A673 (cell line): ENCODE measurements around the gene PCCA. TPM values are rescaled to one million over a fixed set of nuclear protein-coding genes. Genes with fewer than 3 reads are reported as not detected.

Source experiments
- BruUV-seq: library from RNA; stranded (reverse); fragments of 400-500 nt; replicated peaks from 2 replicates; lab custom pipeline; 2021; lab: Mats Ljungman, UMichigan
- CTCF ChIA-PET: fragments of 300-600 bp; sonication (Branson Sonifier 250); formaldehyde crosslinking; loops from one replicate; lab custom pipeline; 2022; ENCODE audit warnings: antibody characterized with exemption; lab: Charles Lee
- POLR2A ChIA-PET: fragments of 300-600 bp; sonication (Branson Sonifier 250); formaldehyde crosslinking; loops from one replicate; lab custom pipeline; 2022; ENCODE audit warnings: antibody characterized with exemption; ENCODE audit not compliant: low non-redundant PET; lab: Charles Lee
- DNase-seq: peaks from one replicate; pipeline ENCODE4 v3.0.0-alpha.2; 2015; ENCODE audit warnings: low spot score
- H3K27ac ChIP-seq: fragments of 200-600 bp; sonication (generic); 2 replicates; pipeline ENCODE4 v1.5.1; 2016; ENCODE audit warnings: mixed run types, low read depth, mild to moderate bottlenecking, mixed read lengths, antibody characterized with exemption, low read length; ENCODE audit not compliant: poor library complexity, severe bottlenecking
- H3K27me3 ChIP-seq: fragments of 200-600 bp; sonication (generic); replicated peaks from 2 replicates; pipeline ENCODE4 v1.6.1; 2017; ENCODE audit warnings: mixed run types, low read depth, mild to moderate bottlenecking, mixed read lengths, antibody characterized with exemption, low read length; ENCODE audit not compliant: insufficient read depth, poor library complexity
- H3K36me3 ChIP-seq: fragments of 200-600 bp; sonication (generic); 2 replicates; pipeline ENCODE4 v1.6.1; 2016; ENCODE audit warnings: mixed run types, mild to moderate bottlenecking, mixed read lengths, antibody characterized with exemption, low read length; ENCODE audit not compliant: insufficient read depth, poor library complexity, severe bottlenecking
- H3K4me1 ChIP-seq: fragments of 200-600 bp; sonication (generic); 2 replicates; pipeline ENCODE4 v1.6.1; 2017; ENCODE audit warnings: mixed run types, mild to moderate bottlenecking, mixed read lengths, antibody characterized with exemption, low read length; ENCODE audit not compliant: insufficient read depth, poor library complexity, severe bottlenecking
- H3K4me3 ChIP-seq: fragments of 200-600 bp; sonication (generic); 2 replicates; pipeline ENCODE4 v1.5.1; 2016; ENCODE audit warnings: low read depth, mixed run types, mild to moderate bottlenecking, mixed read lengths, low read length; ENCODE audit not compliant: poor library complexity, severe bottlenecking
- H3K9me3 ChIP-seq: fragments of 200-600 bp; sonication (generic); 2 replicates; pipeline ENCODE4 v1.6.1; 2016; ENCODE audit warnings: mixed run types, low read depth, mild to moderate bottlenecking, mixed read lengths, antibody characterized with exemption, low read length; ENCODE audit not compliant: poor library complexity, severe bottlenecking
- CTCF ChIP-seq: fragments of 300-800, 200-600 bp; sonication (generic); conservative IDR thresholded peaks from 2 replicates; pipeline ENCODE4 v1.5.1; 2017; ENCODE audit warnings: low read depth, mild to moderate bottlenecking, antibody characterized with exemption, low read length, moderate library complexity, mixed read lengths
- EZH2 ChIP-seq: fragments of 200-600 bp; sonication (generic); IDR thresholded peaks from 2 replicates; pipeline ENCODE4 v1.6.1; 2017; ENCODE audit warnings: borderline replicate concordance, low read depth, mild to moderate bottlenecking, mixed read lengths, antibody characterized with exemption, low read length; ENCODE audit not compliant: poor library complexity, severe bottlenecking
- intact Hi-C: fragments of 100-400 bp; cut with micrococcal nuclease; formaldehyde crosslinking; loops from one replicate; pipeline ENCODE4 v1.10.0; 2022; ENCODE audit not compliant: unreplicated experiment
- total RNA-seq: library from RNA; stranded (reverse); gene quantifications from 2 replicates; pipeline ENCODE4 v1.2.3, GENCODE V29; 2021

The PCCA gene
- total RNA-seq, 1 experiment from 2014 or later, result 93.0 TPM

GRCh38 chr13:100175803-100176182, 86.9 kb downstream of the PCCA start:
- peaks cover 33% of the 10 kb centered on the region for H3K4me1 ChIP-seq
- H3K4me3 ChIP-seq, result no peak overlapping the region
- H3K27ac ChIP-seq, result no peak overlapping the region
- intact Hi-C loops, result no loop called here
- no TSS peak for BruUV-seq
- no peaks in the 10 kb centered on the region for H3K9me3 ChIP-seq
- H3K36me3 ChIP-seq, result no peaks in the 10 kb centered on the region
- no peaks in the 10 kb centered on the region for H3K27me3 ChIP-seq
- ChIA-PET CTCF (no interaction called here), POLR2A (no interaction called here)
- TF ChIP-seq CTCF (no peak), EZH2 (no peak)
- no peak for DNase-seq

GRCh38 chr13:100176801-100177400, 88.0 kb downstream of the PCCA start:
- TF ChIP-seq EZH2, result no peak
- TF ChIP-seq CTCF, result no peak
- Histone ChIP-seq H3K27ac (no peak overlapping the region), H3K4me3 (no peak overlapping the region), H3K36me3 (no peaks in the 10 kb centered on the region), H3K9me3 (no peaks in the 10 kb centered on the region), H3K27me3 (no peaks in the 10 kb centered on the region), H3K4me1 (peaks cover 33% of the 10 kb centered on the region)
- no TSS peak for BruUV-seq
- intact Hi-C loops, result no loop called here
- POLR2A ChIA-PET, result no interaction called here
- DNase-seq, result peak; percentile 79
- CTCF ChIA-PET, result no interaction called here

GRCh38 chr13:100178309-100178708, 89.4 kb downstream of the PCCA start:
- POLR2A ChIA-PET, result no interaction called here
- Histone ChIP-seq H3K4me1 (peaks cover 39% of the 10 kb centered on the region), H3K9me3 (no peaks in the 10 kb centered on the region), H3K4me3 (no peak overlapping the region), H3K27me3 (no peaks in the 10 kb centered on the region), H3K27ac (no peak overlapping the region), H3K36me3 (no peaks in the 10 kb centered on the region)
- TF ChIP-seq EZH2, result no peak
- TF ChIP-seq CTCF, result no peak
- no TSS peak for BruUV-seq
- intact Hi-C loops, result no loop called here
- DNase-seq, result peak; percentile 20
- CTCF ChIA-PET, result no interaction called here
